ENCODE measurements around the gene GBE1. TPM values are rescaled to one million over a fixed set of nuclear protein-coding genes. Genes with fewer than 3 reads are reported as not detected.

Gene GBE1
- total RNA-seq, 1 donor from 2014 or later = 24.6 TPM

GRCh38 chr3:81483046-81483445 is 278.4 kb downstream of the GBE1 start:
- Mint-ChIP-seq H3K4me3 (no peak overlapping the region), H3K4me1 (ENCODE audit: low read depth) (no peaks in the 10 kb centered on the region), H3K27ac (no peak overlapping the region), H3K9me3 (no peaks in the 10 kb centered on the region), H3K36me3 (ENCODE audit: low read depth) (no peaks in the 10 kb centered on the region), H3K27me3 (ENCODE audit: insufficient read depth) (no peaks in the 10 kb centered on the region)
- intact Hi-C loops (cut with micrococcal nuclease) = no loop called here
- DNase-seq (ENCODE audit: low spot score) = no peak

GRCh38 chr3:81477740-81478139 is 283.7 kb downstream of the GBE1 start:
- no peaks in the 10 kb centered on the region for H3K4me1 Mint-ChIP-seq (ENCODE audit: low read depth)
- H3K27ac Mint-ChIP-seq = no peak overlapping the region
- intact Hi-C loops (cut with micrococcal nuclease) = no loop called here
- H3K4me3 Mint-ChIP-seq = no peak overlapping the region
- peaks cover 2% of the 10 kb centered on the region for H3K27me3 Mint-ChIP-seq (ENCODE audit: insufficient read depth)
- H3K36me3 Mint-ChIP-seq (ENCODE audit: low read depth) = no peaks in the 10 kb centered on the region
- DNase-seq (ENCODE audit: low spot score) = no peak
- H3K9me3 Mint-ChIP-seq = no peaks in the 10 kb centered on the region

- H3K4me3 Mint-ChIP-seq = no peak overlapping the region
- intact Hi-C loops (cut with micrococcal nuclease) = no loop called here
- H3K27me3 Mint-ChIP-seq (ENCODE audit: insufficient read depth) = peaks cover 2% of the 10 kb centered on the region
- H3K27ac Mint-ChIP-seq = no peak overlapping the region
- no peaks in the 10 kb centered on the region for H3K9me3 Mint-ChIP-seq
- no peak for DNase-seq (ENCODE audit: low spot score)
- no peaks in the 10 kb centered on the region for H3K4me1 Mint-ChIP-seq (ENCODE audit: low read depth)
- H3K36me3 Mint-ChIP-seq (ENCODE audit: low read depth) = no peaks in the 10 kb centered on the region
Measured at GRCh38 chr3:81476692-81477091, 284.8 kb downstream of the GBE1 start.

GRCh38 chr3:81472600-81473362 is 288.7 kb downstream of the GBE1 start:
- Mint-ChIP-seq H3K27ac (no peak overlapping the region), H3K27me3 (ENCODE audit: insufficient read depth) (peaks cover 2% of the 10 kb centered on the region)
- no peak for DNase-seq (ENCODE audit: low spot score)

GRCh38 chr3:81470524-81471278 is 290.7 kb downstream of the GBE1 start:
- peaks cover 5% of the 10 kb centered on the region for H3K27me3 Mint-ChIP-seq (ENCODE audit: insufficient read depth)
- H3K27ac Mint-ChIP-seq = no peak overlapping the region
- H3K4me3 Mint-ChIP-seq = no peak overlapping the region
- intact Hi-C loops (cut with micrococcal nuclease) = no loop called here
- H3K36me3 Mint-ChIP-seq (ENCODE audit: low read depth) = no peaks in the 10 kb centered on the region
- DNase-seq (ENCODE audit: low spot score) = no peak
- H3K9me3 Mint-ChIP-seq = no peaks in the 10 kb centered on the region
- H3K4me1 Mint-ChIP-seq (ENCODE audit: low read depth) = no peaks in the 10 kb centered on the region

More at GRCh38 chr3:81472600-81473362, 288.7 kb downstream of the GBE1 start:
- H3K4me3 Mint-ChIP-seq = no peak overlapping the region
- H3K36me3 Mint-ChIP-seq (ENCODE audit: low read depth) = no peaks in the 10 kb centered on the region
- H3K4me1 Mint-ChIP-seq (ENCODE audit: low read depth) = no peaks in the 10 kb centered on the region
- no peaks in the 10 kb centered on the region for H3K9me3 Mint-ChIP-seq
- intact Hi-C loops (cut with micrococcal nuclease) = no loop called here

- Mint-ChIP-seq H3K4me3 (no peak overlapping the region), H3K4me1 (ENCODE audit: low read depth) (no peaks in the 10 kb centered on the region), H3K27me3 (ENCODE audit: insufficient read depth) (peaks cover 3% of the 10 kb centered on the region), H3K9me3 (no peaks in the 10 kb centered on the region), H3K27ac (no peak overlapping the region), H3K36me3 (ENCODE audit: low read depth) (no peaks in the 10 kb centered on the region)
- DNase-seq (ENCODE audit: low spot score) = no peak
- intact Hi-C loops (cut with micrococcal nuclease) = no loop called here
Measured at GRCh38 chr3:81468391-81468790, 293.1 kb downstream of the GBE1 start.

GRCh38 chr3:81466201-81466560 is 295.3 kb downstream of the GBE1 start:
- H3K4me1 Mint-ChIP-seq (ENCODE audit: low read depth) = no peaks in the 10 kb centered on the region
- no peaks in the 10 kb centered on the region for H3K9me3 Mint-ChIP-seq
- H3K27me3 Mint-ChIP-seq (ENCODE audit: insufficient read depth) = peaks cover 3% of the 10 kb centered on the region
- no peak overlapping the region for H3K27ac Mint-ChIP-seq
- DNase-seq (ENCODE audit: low spot score) = no peak
- intact Hi-C loops (cut with micrococcal nuclease) = no loop called here
- H3K36me3 Mint-ChIP-seq (ENCODE audit: low read depth) = no peaks in the 10 kb centered on the region
- no peak overlapping the region for H3K4me3 Mint-ChIP-seq

GRCh38 chr3:81465510-81466200 is 295.8 kb downstream of the GBE1 start:
- Mint-ChIP-seq H3K4me1 (ENCODE audit: low read depth) (no peaks in the 10 kb centered on the region), H3K36me3 (ENCODE audit: low read depth) (no peaks in the 10 kb centered on the region), H3K27me3 (ENCODE audit: insufficient read depth) (peaks cover 3% of the 10 kb centered on the region), H3K9me3 (no peaks in the 10 kb centered on the region), H3K27ac (no peak overlapping the region), H3K4me3 (no peak overlapping the region)
- intact Hi-C loops (cut with micrococcal nuclease) = no loop called here
- DNase-seq (ENCODE audit: low spot score) = no peak

- no peak overlapping the region for H3K27ac Mint-ChIP-seq
- H3K9me3 Mint-ChIP-seq = no peaks in the 10 kb centered on the region
- no peaks in the 10 kb centered on the region for H3K4me1 Mint-ChIP-seq (ENCODE audit: low read depth)
- DNase-seq (ENCODE audit: low spot score) = no peak
- H3K4me3 Mint-ChIP-seq = no peak overlapping the region
- intact Hi-C loops (cut with micrococcal nuclease) = no loop called here
- no peaks in the 10 kb centered on the region for H3K36me3 Mint-ChIP-seq (ENCODE audit: low read depth)
- H3K27me3 Mint-ChIP-seq (ENCODE audit: insufficient read depth) = peaks cover 3% of the 10 kb centered on the region
Measured at GRCh38 chr3:81463781-81464180, 297.7 kb downstream of the GBE1 start.

- DNase-seq (ENCODE audit: low spot score) = no peak
- H3K9me3 Mint-ChIP-seq = no peaks in the 10 kb centered on the region
- H3K27me3 Mint-ChIP-seq (ENCODE audit: insufficient read depth) = peaks cover 3% of the 10 kb centered on the region
- no peaks in the 10 kb centered on the region for H3K36me3 Mint-ChIP-seq (ENCODE audit: low read depth)
- no peak overlapping the region for H3K27ac Mint-ChIP-seq
- no peaks in the 10 kb centered on the region for H3K4me1 Mint-ChIP-seq (ENCODE audit: low read depth)
- intact Hi-C loops (cut with micrococcal nuclease) = no loop called here
- no peak overlapping the region for H3K4me3 Mint-ChIP-seq
Measured at GRCh38 chr3:81462921-81463320, 298.5 kb downstream of the GBE1 start.

- H3K4me3 Mint-ChIP-seq = no peak overlapping the region
- no peak overlapping the region for H3K27ac Mint-ChIP-seq
Measured at GRCh38 chr3:81459733-81460132, 301.7 kb downstream of the GBE1 start.

GRCh38 chr3:81452418-81452817 is 309.0 kb downstream of the GBE1 start:
- Mint-ChIP-seq H3K27me3 (ENCODE audit: insufficient read depth) (no peaks in the 10 kb centered on the region), H3K4me3 (no peak overlapping the region), H3K36me3 (ENCODE audit: low read depth) (no peaks in the 10 kb centered on the region), H3K4me1 (ENCODE audit: low read depth) (no peaks in the 10 kb centered on the region), H3K9me3 (no peaks in the 10 kb centered on the region), H3K27ac (no peak overlapping the region)
- no peak for DNase-seq (ENCODE audit: low spot score)
- intact Hi-C loops (cut with micrococcal nuclease) = no loop called here

More at GRCh38 chr3:81459733-81460132, 301.7 kb downstream of the GBE1 start:
- H3K27me3 Mint-ChIP-seq (ENCODE audit: insufficient read depth) = peaks cover 3% of the 10 kb centered on the region
- no peaks in the 10 kb centered on the region for H3K4me1 Mint-ChIP-seq (ENCODE audit: low read depth)
- intact Hi-C loops (cut with micrococcal nuclease) = no loop called here
- no peaks in the 10 kb centered on the region for H3K9me3 Mint-ChIP-seq
- no peaks in the 10 kb centered on the region for H3K36me3 Mint-ChIP-seq (ENCODE audit: low read depth)
- no peak for DNase-seq (ENCODE audit: low spot score)

- H3K27ac Mint-ChIP-seq = no peak overlapping the region
- DNase-seq (ENCODE audit: low spot score) = no peak
- H3K27me3 Mint-ChIP-seq (ENCODE audit: insufficient read depth) = no peaks in the 10 kb centered on the region
- no peaks in the 10 kb centered on the region for H3K4me1 Mint-ChIP-seq (ENCODE audit: low read depth)
- H3K36me3 Mint-ChIP-seq (ENCODE audit: low read depth) = no peaks in the 10 kb centered on the region
- no peak overlapping the region for H3K4me3 Mint-ChIP-seq
- intact Hi-C loops (cut with micrococcal nuclease) = no loop called here
- H3K9me3 Mint-ChIP-seq = no peaks in the 10 kb centered on the region
Measured at GRCh38 chr3:81451611-81452010, 309.8 kb downstream of the GBE1 start.

Data from activated T-helper 1 cell treated with anti-CD3 and anti-CD28 coated beads, Interleukin-12 subunit alpha, Interleukin-12 subunit beta, Interleukin-2, Interleukin-4 antibody, amounts not matched to agents 30 ng/mL and 10 ng/mL and 1 ng/mL, durations not matched to agents 14 hours and 24 hours and 36 hours (primary cell).